ENCODE data around the gene HPCAL1.
"Not testable (repeated sequence)": the region's sequence is repeated elsewhere in the genome, so short reads cannot be mapped to it uniquely, and the experiment has no call there.

HPCAL1 gene

DNA sequence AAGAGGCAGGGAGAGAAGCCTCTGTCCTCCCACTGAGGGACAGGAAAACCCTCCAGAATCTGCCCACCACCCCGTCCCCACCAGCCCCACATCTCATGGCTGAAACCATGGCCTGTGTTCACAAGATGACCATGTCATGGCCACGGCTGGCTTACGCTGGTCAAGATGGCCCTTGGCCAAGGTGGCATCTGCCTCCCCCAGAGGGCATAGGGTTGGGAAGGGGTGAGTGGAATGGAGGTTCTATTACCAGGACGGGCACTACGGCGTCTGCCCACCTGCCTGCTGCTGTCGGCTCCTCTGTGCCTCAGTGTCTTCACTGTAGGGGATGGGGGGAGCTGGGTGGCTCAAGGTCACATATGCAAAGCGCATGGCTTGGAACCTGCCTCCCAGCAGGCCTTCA, 125.7 kb downstream of the HPCAL1 start:
- no peak for DNase-seq

DNA sequence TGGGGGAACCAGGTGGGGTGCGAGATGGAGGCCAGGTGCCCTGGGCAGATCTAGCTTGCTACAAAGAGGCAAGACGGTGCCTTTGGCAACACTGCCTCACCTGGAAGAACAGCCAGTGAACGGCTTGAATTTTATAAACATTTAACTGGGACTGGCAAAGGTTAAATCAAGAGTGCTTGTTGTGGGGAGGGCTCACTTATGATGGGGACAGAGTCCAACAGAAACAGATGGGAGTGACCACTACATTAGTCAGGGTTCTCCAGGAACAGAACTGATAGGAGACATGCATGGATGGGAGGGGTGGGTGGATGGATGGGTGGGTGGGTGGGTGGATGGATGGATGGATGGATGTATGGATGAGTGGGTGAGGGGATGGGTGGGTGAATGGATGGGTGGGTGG, 126.2 kb downstream of the HPCAL1 start:
- DNase-seq, result no peak

DNA sequence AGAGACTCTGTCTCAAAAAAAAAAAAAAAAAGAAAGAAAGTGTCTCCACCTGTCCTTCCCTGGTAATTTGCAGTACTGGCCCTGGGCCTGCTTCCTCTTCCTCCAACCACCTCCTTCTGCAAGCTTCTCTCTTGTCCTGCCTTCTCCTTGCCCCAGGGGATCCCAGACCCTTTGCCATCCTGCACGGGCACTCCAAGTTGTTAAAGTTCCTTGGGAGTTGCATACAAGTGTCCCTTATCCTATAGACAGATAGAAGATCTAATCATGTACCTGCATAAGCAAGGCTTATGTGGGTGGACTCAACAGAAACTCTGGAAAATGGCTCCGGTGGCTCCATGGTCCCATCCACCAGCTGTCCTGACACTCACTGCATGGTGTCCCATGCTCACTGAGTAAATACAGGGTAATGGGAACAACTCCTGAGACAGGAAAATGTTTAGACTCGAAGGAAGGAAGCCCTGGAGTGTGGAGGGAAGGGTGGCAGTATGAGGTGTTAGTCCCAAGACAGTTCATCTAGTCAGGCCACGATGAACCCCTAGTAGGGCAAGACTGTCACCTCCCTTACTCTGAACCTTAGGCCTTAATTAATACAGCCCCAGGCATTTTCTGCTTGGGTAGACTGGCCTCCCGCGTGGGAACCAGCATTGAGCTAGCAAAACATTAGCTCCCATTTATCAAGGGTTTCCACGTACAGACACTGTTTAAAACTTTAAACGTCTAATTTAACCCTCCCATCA, 128.3 kb downstream of the HPCAL1 start:
- no peak for DNase-seq

DNA sequence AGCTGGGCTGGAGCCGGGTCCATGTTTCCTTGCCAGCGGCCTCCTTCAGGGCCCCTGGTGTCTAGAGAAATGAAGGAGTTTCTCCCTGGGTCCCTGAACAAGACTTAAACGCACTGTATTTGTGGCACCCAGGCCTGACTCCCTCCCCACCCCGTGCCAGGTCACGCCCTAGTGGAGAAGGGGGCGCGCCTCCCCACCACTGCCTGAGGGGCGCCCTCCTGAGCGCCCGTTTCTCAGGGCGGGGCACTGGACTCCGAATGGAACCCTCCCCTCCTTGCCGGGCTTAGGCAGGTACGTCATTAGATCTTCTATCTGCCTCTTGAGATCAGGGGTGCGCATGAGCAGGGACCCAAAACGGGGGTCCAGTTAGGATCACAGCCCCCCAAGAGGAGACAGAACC, 129.1 kb downstream of the HPCAL1 start:
- no peak for DNase-seq

DNA sequence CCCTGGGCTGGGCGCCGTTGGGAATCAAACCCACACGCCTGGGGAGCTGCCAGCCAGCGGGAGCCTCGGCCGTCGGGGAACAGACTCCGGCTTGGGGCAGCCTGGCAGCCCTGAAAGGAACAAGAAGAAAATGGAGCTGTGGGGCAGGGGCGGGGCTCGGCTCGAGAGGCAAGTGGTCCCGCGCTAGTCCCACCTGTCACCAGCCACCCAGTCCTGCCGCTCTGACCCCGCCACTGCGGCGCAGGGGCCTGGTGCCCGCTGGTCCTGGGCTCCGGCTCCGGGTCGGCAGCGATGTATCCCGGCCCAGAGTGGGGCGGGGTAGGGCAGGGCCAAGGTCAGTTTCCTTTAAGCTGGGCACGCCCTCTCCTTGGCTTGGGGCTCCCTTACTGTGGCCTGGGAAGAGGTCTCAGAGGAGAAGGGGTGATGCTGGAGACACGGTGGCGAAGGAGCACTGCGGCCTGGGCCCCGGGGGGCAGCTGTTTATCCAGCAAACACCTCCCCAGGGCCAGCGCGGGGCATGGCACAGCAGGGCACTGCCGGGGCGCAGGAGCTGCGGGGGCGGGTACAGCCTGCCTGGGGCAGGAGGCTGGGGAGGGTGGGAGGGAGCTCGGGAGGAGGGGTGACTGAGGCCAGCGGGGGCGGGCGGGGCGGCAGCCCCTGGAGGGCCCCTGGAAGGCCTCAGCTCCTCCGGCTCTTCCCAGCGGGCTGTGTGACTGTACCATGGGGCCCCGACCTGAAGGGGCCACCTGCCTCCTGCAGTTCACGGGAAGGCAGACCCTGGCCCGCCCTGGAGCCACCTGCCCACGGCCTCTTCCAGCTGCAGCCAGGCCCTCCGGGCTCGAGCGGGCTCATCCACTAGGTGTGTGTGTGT, 129.8 kb downstream of the HPCAL1 start:
- no peak for DNase-seq

DNA sequence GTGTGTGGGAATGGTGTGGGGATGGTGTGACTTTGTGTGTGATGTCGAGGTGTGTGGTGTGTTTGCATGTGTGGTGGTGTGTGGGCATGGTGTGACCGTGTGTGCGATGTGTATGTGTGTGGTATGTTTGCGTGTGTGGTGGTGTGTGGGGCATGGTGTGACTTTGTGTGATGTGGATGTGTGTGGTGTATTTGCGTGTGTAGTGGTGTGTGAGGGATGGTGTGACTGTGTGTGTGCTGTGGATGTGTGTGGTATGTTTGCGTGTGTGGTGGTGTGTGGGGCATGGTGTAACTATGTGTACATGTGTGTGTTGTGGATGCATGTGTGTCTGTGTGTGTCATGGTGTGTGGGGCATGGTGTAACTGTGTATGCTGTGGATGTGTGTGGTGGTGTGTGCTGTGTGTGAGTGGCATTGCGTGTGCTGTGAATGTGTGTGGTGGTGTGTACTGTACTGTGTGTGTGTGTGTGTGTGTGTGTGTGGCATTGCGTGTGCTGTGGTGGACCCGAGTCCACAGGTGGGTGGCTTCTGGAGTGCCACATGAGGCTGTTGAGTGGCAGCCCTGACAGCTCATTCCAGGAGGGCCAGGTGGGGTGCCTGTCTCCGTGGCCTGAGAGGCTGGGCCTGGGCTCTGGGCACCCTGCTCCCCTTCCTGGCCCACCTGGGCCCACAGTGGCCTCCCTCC, 130.7 kb downstream of the HPCAL1 start:
- no peak for DNase-seq

DNA sequence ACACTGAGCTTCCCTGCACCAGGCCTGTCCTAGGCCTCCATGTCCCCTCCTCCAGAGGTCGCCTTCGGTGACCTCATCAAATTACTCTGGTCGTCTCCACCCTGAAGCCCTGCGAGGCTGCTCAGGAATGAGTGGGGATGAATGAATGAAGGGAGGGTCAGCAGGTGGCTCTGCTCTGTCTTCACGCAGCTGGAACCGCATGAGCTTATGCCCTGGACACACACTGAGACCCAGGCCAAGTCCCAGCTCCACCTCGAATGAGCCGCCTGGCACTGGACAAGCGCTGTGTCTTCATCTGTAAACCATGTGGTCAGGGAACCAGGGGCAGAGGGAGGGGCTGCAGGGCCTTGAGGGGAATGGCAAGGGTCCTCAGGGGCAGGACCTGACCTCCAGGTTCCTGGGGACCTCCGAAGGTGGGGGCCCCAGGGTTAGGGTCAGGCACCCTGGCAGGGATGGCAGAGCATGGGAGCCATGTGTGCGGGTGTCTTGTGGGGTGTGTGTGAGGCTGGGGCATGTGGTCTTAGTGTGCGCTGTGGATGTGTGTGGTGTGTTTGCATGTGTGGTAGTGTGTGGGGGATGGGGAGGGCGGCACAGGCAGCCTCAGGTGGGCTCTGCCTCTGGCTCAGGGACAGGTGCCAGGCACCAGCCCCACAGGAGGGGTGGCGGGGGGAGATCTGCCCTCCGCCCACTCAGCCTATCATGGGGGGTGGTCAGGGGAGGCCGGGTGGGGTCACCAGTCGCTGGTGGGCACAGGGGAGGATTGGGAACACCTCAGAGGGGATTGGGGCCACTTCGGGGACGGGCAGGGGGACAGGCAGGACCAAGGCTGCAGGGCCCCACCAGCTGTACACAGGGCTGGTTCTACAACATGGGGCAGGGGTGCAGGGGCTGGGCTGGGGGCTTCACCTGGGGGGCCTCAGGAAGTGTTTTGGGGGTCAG, 131.5 kb downstream of the HPCAL1 start:
- no peak for DNase-seq

DNA sequence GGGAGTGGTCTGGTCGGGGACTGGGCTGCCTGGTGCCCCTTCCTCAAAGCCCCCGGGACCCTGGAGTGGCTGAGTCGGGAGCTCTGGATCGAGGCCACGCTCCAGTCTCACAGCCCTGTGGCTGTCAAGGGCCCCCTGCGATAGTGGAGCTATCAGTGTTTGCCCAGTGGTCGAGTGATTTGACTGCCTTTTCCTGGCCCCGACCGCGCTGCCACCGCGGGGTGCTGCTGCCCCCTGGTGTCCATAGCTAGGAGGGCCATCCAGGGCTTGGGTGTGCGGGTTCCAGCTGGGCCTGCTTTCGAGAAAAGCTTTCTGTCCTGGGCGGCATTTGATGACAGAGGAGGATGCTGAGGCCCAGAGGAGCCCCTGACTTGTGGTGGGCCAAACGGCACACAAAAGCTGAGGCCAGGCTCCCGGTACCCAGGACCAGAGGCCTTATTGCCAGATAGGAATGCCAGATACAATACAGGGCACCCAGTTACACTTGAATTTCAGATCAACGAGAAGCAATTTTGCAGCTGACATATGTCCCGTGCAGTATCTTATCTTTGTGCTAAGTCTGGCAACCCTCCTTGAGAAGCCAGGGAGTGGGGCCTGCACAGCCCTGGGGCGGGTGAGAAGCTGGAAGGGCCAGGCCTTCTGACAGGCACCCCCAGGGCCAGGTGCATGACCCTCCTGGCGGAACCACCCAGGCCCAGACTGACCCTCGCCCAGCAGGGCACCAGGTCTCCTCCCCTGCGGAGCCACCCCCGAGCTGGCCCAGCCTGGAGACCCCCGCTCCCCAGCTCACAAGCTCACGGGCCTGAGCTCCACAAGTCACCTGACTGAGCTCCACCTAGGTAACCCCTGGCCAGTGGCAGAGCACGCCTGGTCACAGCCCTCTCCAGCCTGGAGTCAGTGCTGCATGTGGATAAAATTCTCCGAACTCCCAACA, 132.4 kb downstream of the HPCAL1 start:
- peak; percentile 67 for DNase-seq

DNA sequence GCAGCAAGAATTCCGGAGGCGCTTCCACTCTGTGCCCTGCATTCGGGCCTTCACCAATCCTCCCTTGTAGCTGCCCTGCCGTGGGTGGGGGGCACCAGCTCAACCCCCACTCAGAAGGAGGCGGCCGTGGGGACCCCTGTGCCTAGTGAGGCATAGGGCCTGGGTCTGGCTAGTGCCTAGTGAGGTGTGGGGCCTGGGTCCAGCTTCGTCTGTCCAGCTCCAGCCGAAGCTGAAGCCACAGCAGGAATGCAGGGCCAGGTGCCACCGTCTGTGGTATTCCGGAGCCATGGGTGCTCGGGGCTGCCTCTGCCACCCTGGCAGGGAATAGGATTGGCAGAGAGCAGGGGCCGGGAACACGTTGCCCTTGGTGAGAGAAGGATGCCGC, 133.1 kb downstream of the HPCAL1 start:
- no peak for DNase-seq

DNA sequence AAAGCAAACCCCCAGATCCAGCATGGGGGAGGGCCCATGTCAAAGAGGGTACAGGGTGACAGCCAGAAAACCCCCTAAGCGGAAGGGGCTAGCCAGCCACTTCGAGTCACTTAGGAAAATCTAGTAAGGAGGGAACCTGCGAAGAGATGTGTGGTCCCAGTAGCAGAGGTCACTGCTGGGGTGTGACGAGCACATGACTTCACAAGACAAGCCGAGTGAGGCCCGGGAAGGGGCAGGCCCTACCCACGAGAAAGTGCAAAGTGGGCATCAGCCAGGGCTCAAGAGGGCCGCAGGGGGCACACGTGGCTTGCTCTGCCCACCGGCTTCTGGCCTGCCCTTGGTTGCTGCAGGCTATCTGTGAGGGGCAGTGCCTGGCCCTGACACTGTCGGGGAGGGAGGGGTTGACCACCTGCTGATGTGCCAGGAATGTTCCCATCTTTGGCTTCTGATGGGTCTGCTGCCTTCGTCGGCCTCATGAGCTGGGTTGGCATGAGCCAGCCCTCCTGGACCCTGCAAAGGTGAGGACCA, 133.9 kb downstream of the HPCAL1 start:
- no peak for DNase-seq

DNA sequence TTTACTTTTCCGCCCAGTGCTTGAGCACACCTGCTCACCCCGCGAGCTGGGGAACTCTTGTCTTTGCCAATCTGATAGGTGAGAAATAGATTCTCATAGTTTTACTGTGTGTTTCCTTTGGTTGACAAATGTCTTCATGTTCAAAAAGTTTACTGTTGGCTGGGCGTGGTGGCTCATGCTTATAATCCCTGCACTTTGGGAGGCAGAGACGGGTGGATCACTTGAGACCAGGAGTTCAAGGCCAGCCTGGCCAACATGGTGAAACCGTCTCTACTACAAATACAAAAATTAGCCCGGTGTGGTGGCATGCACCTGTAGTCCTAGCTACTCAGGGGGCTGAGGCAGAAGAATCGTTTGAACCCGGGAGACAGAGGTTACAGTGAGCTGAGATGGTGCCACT, 135.1 kb downstream of the HPCAL1 start:
- no peak for DNase-seq

DNA sequence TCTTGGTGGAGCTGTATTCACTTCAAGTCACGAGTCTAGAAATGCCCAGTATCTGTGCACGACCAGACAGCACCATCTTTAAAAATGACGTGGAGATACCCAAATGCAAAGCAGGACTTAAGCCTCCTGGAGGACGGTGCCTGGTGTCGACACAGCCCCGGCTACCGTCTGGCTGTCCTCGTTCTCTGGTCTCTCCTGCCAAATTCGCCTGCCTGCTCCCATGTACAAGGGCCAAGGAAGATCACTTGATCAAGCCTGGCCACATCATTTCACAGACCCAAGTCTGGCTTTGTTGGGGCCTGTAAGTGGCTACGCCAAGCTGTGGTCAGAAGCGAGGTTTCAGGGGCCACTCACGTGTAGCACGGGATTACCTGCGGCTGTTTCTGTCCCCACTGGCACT, 136.0 kb downstream of the HPCAL1 start:
- DNase-seq, result no peak

DNA sequence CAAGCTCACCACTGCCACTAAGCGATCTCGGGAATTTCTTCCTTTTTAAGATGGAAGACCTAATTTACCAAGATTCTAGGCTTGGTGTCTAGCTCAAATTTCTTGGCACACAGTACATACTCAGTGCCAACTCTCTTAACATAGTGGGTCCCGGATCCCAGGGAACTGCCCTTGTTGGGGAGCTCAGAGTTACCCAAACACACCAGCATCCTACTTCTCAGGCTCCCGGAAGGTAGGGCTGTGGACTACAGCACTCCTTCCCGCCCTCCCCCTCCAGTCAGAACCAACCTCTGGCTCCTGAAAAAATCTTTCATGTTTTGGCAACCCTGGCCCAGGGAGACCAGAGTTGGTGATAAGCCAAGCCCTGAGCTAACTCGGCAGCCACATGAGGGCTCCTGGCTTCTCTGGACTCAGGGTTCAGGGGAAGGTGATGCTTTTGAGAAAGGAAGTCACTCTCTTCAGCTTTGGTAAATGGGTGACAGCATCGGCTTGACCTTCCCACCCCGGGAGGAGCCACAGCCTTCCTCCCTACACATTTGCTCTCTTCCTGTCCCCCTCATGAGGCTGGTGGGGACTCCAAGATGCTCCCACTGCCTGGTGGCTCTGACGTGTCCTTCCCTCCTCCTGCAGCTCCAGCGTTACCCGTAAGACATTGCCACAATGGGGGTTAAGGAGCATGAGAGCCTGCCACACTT, 136.6 kb downstream of the HPCAL1 start:
- no peak for DNase-seq

DNA sequence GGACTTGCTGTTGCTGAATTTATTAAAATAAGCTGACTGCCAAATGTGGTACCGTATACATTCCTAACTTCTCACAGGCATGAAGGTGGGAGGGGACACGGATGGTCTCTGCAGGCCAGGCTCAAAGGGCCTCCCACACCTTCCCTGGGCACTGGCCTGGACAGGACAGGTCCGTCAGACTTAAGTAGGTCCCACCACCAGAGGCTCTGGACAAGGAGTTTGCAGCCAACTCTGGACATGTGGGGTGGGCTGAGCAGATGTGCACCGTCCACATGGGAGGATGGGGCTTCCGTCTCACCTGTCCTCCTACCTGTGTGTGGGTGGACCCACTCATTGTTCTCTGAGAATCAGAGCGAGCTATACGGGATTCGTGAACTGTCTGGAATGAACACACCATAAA, 137.3 kb downstream of the HPCAL1 start:
- no peak for DNase-seq

DNA sequence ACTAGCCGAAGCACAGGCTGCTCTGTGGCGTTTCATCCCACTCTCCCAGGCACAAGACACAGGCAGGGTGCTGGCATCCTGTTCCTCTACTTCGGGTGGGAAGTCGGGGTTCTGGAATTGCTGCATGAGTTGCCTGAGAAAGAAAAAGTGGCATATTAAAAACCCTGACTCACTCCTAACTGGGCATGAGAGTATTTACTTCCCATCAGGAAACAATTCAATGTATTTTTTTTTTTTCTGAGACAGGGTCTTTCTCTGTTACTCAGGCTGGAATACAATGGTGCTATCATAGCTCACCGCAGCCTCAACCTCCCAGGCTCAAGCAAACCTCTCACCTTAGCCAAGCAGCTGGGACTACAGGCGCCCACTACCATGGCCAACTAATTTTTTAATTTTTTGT, 138.0 kb downstream of the HPCAL1 start:
- no peak for DNase-seq

DNA sequence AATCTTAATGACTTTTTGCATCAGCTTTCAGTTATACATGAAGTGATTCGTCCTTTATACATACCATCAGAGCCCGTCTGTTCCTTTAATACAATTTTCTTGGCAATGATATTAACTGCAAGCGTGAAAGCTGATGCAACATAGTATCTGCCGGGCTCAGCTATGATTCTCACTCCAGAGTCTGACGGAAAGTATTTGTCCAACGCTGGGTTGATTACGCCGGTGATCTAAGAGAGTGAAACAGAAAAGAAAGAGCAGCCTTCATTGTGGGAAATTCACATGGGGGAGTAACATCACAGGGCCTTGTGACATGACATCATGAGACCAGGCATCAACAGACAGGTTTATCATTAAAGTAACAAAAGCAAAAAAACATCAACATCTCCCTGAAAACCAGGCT, 139.2 kb downstream of the HPCAL1 start:
- DNase-seq, result no peak

DNA sequence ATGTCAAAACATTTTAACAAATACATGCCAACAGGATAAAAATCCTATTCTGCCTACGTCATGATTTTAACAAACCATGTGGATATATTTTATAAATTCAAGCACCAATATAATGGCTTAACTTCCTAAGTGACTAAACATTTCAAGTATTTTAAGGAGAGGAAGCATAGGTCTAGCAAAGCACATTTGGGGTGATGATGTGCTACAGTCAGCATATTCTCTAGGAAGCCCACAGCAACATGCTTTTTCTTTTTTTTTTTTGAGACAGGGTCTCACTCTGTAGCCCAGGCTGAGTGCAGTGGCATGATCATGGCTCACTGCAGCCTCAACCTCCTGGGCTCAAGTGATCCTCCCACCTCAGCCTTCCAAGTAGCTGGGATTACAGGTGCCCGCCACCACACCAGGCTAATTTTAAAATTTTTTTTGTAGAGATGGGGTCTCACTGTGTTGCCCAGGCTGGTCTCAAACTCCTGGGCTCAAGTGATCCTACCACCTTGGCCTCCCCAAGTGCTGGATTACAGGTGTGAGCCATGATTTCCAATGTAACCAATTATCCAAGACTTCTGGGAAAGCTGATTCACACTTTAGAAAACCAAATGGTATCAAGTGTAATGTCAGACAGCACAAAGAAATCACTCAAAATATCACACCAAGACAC, 139.9 kb downstream of the HPCAL1 start:
- not testable (repeated sequence) for DNase-seq

DNA sequence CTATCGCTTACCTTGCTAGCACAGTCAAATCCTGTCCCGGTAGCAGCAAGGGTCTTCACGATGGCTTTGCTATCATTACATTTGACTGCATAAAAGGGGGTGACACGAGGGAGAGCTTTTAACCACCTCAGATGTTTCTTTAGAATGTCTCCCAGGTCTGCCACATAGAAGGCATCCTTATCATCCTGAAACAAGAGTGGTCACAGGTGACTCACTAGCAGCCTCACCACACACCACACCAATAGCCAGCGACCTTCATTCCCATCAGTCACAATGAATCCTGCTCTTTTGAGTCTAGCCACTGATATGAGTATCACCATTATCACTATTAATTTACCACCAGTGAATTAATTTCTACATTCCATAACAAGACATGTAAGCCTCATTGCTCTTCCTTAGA, 141.8 kb downstream of the HPCAL1 start:
- DNase-seq, result no peak

DNA sequence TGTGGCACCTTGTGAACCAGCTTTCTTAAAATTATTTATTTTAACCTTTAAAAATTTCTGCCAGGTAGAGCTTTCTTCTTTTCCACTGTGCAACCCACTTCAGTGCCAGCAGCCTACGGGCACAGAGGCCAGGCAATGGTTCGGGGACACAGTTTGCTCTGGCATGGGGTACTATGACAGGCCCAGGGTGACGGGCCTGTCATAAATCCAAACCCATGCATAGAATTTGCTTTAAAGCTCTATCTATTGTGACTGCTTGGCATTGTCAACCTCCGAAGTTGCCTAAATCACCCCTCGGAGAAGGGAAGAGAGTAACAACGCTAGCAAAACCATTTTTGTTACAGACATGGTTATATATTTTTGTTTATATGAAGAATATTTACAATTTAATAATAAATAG, 143.9 kb downstream of the HPCAL1 start:
- no peak for DNase-seq

Data from fibroblast of skin of scalp (primary cell).